Spleen (tissue), 11 donors: ENCODE data around the gene OBSL1. TPM values are rescaled to one million over a fixed set of nuclear protein-coding genes. Genes with fewer than 3 reads are reported as not detected.

Experiments
- DNase-seq: peaks from one replicate; pipeline ENCODE4 v3.0.0-alpha.2; 2020
- H3K27ac ChIP-seq, 8 donors: fragments of 200-600 bp; sonication (generic) in 7 of 8; 1 replicate in 4 of 8; 2 replicates in 4 of 8; pipeline versions ENCODE4 v1.5.0 to v1.8.0; 2016 to 2021; ENCODE audit warnings: inconsistent platforms in 4 of 8, mild to moderate bottlenecking in 4 of 8, moderate library complexity in 1 of 8
- H3K27me3 ChIP-seq, 7 donors: fragments of 200-600 bp; sonication (generic) in 6 of 7; replicated peaks in 1 of 7; 1 replicate in 4 of 7; 2 replicates in 3 of 7; pipeline versions ENCODE4 v1.5.0 to v1.8.0; 2016 to 2021; ENCODE audit warnings: inconsistent platforms in 3 of 7, mild to moderate bottlenecking in 1 of 7
- H3K36me3 ChIP-seq, 6 donors: fragments of 200-600 bp; sonication (generic) in 5 of 6; 1 replicate in 4 of 6; 2 replicates in 2 of 6; pipeline versions ENCODE4 v1.5.0 to v1.8.0; 2016 to 2021; ENCODE audit warnings: inconsistent platforms in 2 of 6
- H3K4me1 ChIP-seq, 6 donors: fragments of 200-600 bp; sonication (generic) in 5 of 6; 1 replicate in 3 of 6; 2 replicates in 3 of 6; pipeline versions ENCODE4 v1.5.0 to v1.8.0; 2016 to 2021; ENCODE audit warnings: inconsistent platforms in 3 of 6
- H3K4me3 ChIP-seq, 8 donors: fragments of 200-600 bp; sonication (generic) in 7 of 8; 1 replicate in 4 of 8; 2 replicates in 4 of 8; pipeline versions ENCODE4 v1.5.0 to v1.8.0; 2016 to 2021; ENCODE audit warnings: inconsistent platforms in 4 of 8, mild to moderate bottlenecking in 4 of 8, moderate library complexity in 2 of 8
- H3K9me3 ChIP-seq, 8 donors: fragments of 200-600 bp; sonication (generic) in 7 of 8; 1 replicate in 4 of 8; 2 replicates in 4 of 8; pipeline versions ENCODE4 v1.5.0 to v1.8.0; 2016 to 2021; ENCODE audit warnings: inconsistent platforms in 4 of 8
- CTCF ChIP-seq, 11 experiments: fragments of 200-600 bp in 7 of 11; fragments of 450-650 bp in 4 of 11; sonication (generic) in 4 of 11; IDR thresholded peaks in 8 of 11; conservative IDR thresholded peaks in 3 of 11; 1 replicate in 7 of 11; 2 replicates in 4 of 11; pipeline versions ENCODE4 v1.4.0 to v1.8.0; 2016 to 2021; ENCODE audit warnings: antibody characterized with exemption in 11 of 11, inconsistent platforms in 4 of 11, mild to moderate bottlenecking in 1 of 11
- POLR2A ChIP-seq, 3 donors: fragments of 450-650 bp; IDR thresholded peaks; one replicate each; pipeline ENCODE4 v1.5.1; 2017; ENCODE audit warnings: antibody characterized with exemption in 3 of 3, mild to moderate bottlenecking in 1 of 3
- POLR2AphosphoS5 ChIP-seq, 3 donors: sonication (generic); formaldehyde crosslinking; IDR thresholded peaks; one replicate each; pipeline ENCODE4 v1.5.1; 2017; ENCODE audit warnings: antibody characterized with exemption in 3 of 3
- WGBS, 5 donors: extraction: QIAGEN DNeasy Blood & Tissue Kit in 3 of 5; methylation state at CpG; one replicate each; pipeline versions ENCODE4 v1.1.5 to v1.1.7; 2013 to 2018; 5-methylcytosine and 5-hydroxymethylcytosine counted together
- intact Hi-C: fragments of 100-400 bp; cut with DNase I; formaldehyde crosslinking; loops from one replicate; pipeline ENCODE4 v1.15.0; 2023; ENCODE audit warnings: low total_unique reads
- polyA plus RNA-seq, 3 donors: library from polyadenylated mRNA; stranded (reverse); fragments of 200-250 nt; gene quantifications; one replicate each; pipeline ENCODE4 v1.2.1, GENCODE V29; 2013
- total RNA-seq, 7 donors: library from RNA; depleted of rRNA in 3 of 7; stranded (reverse); fragments of >200 nt in 3 of 7; fragmentation: NEBNext Ultra II Directional in 4 of 7; extraction: Animal tissue kit (Norgen Biotek cat#: 25700) in 4 of 7; gene quantifications; one replicate each; pipeline versions ENCODE4 v1.1.0 to v1.2.1, GENCODE V29; 2016 to 2021
- donor health status: healthy with polysubstance abuse.
- donor health status: DM: no; HTN: no; CAD: no; lungs with moderate emphysema.
- donor health status: DM: no; HTN: no; CAD: no.
- donor health status: Bipolar disorder and iron deficiency.
- donor health status: healthy.
- donor health status: DM: no; HTN: no; CAD: no.
- donor health status: DM: yes; HTN: yes; CAD: no.

The OBSL1 gene
- total and polyA plus RNA-seq, 10 donors, result 15.9 to 51.6 (median 31.0) TPM

DNA sequence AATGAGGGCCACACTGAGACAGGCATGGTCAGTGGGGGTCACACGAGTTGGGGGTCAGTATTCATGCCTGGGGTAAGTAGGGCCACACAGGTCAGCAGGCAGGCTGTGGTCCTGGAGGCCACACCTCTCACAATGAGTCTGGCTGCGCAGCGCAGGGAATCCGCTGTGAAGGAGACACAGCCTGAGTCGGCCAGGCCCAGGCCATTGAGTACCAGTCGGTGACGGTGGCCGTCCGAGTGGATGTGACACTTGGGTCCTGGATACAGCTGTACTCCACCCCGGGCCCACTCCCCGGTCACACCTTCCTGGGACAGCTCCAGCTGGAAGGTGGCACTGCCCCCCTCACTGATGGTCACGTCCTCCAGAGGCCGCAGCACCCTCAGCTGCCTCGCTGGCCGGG, 17.0 kb downstream of the OBSL1 start:
- H3K36me3 ChIP-seq, result no peaks in the 10 kb centered on the region
- TF ChIP-seq POLR2A (IDR thresholded peaks at IDR 0.05), result no peak
- no peak for TF ChIP-seq CTCF (IDR thresholded peaks at IDR 0.05 in 8 of 11, conservative IDR thresholded peaks at IDR 0.05 in 3 of 11)
- TF ChIP-seq POLR2AphosphoS5 (IDR thresholded peaks at IDR 0.05), result no peak
- H3K4me1 ChIP-seq, result peaks cover 9 to 25% (median 19%) of the 10 kb centered on the region in 6 donors
- no peak overlapping the region for H3K4me3 ChIP-seq
- 93 to 95% (median 94%) methylated on average over 9 to 15 of the region's 15 CpGs for WGBS, 5 donors
- no peak overlapping the region for H3K27ac ChIP-seq
- peak; percentile 79 for DNase-seq
- H3K9me3 ChIP-seq, result no peaks in the 10 kb centered on the region
- intact Hi-C loops, result no loop called here
- peaks cover 0 to 92% (median 35%) of the 10 kb centered on the region in 7 donors for H3K27me3 ChIP-seq

DNA sequence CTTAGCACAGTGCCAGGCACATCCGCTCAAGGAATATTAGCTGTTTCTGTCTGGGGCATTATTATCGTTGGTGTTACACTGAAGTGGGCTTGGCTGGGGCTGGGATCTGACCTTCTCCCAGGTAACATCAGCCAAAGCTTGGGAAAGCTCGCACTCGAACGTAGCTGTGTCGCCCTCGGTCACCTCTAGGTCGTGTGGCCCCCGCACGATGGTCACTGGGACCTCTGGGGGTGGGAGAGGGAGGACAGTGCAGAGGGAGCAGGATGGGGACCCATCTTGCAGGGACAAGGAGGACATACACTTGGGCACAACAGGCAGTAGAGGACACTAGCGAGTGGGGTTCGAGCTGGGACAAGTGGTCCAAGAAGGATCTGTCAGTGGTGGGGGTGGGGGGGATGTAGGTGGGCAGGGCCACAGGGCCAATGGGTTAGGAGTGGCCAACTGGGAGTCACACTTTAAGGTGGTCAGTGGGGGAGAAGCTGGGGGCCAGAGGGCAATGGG, 17.8 kb downstream of the OBSL1 start:
- H3K4me3 ChIP-seq, result peak overlapping the region in 1 of 8 donors; percentile 78
- 82 to 89% (median 89%) methylated on average over 12 of the region's 12 CpGs for WGBS, 5 donors
- H3K27ac ChIP-seq, result no peak overlapping the region
- H3K36me3 ChIP-seq, result no peaks in the 10 kb centered on the region
- peaks cover 0 to 99% (median 35%) of the 10 kb centered on the region in 7 donors for H3K27me3 ChIP-seq
- peaks cover 9 to 25% (median 19%) of the 10 kb centered on the region in 6 donors for H3K4me1 ChIP-seq
- TF ChIP-seq CTCF (IDR thresholded peaks at IDR 0.05 in 8 of 11, conservative IDR thresholded peaks at IDR 0.05 in 3 of 11) (no peak), POLR2A (IDR thresholded peaks at IDR 0.05) (no peak), POLR2AphosphoS5 (IDR thresholded peaks at IDR 0.05) (no peak)
- no peak for DNase-seq
- intact Hi-C loops, result no loop called here
- no peaks in the 10 kb centered on the region for H3K9me3 ChIP-seq

- Histone ChIP-seq H3K27ac (no peak overlapping the region), H3K4me1 (peaks cover 9 to 25% (median 19%) of the 10 kb centered on the region in 6 donors), H3K27me3 (peaks cover 0 to 98% (median 35%) of the 10 kb centered on the region in 7 donors), H3K4me3 (peak overlapping the region in 7 of 8 donors; percentile 48 to 78 (median 56)), H3K36me3 (no peaks in the 10 kb centered on the region), H3K9me3 (no peaks in the 10 kb centered on the region)
- TF ChIP-seq CTCF (IDR thresholded peaks at IDR 0.05 in 8 of 11, conservative IDR thresholded peaks at IDR 0.05 in 3 of 11) (no peak), POLR2AphosphoS5 (IDR thresholded peaks at IDR 0.05) (no peak), POLR2A (IDR thresholded peaks at IDR 0.05) (no peak)
- WGBS, 5 donors, result 34 to 52% (median 37%) methylated on average over 6 to 7 of the region's 7 CpGs
- intact Hi-C loops, result no loop called here
- DNase-seq, result no peak
Measured at GRCh38 chr2:219553168-219553417, 18.2 kb downstream of the OBSL1 start.

DNA sequence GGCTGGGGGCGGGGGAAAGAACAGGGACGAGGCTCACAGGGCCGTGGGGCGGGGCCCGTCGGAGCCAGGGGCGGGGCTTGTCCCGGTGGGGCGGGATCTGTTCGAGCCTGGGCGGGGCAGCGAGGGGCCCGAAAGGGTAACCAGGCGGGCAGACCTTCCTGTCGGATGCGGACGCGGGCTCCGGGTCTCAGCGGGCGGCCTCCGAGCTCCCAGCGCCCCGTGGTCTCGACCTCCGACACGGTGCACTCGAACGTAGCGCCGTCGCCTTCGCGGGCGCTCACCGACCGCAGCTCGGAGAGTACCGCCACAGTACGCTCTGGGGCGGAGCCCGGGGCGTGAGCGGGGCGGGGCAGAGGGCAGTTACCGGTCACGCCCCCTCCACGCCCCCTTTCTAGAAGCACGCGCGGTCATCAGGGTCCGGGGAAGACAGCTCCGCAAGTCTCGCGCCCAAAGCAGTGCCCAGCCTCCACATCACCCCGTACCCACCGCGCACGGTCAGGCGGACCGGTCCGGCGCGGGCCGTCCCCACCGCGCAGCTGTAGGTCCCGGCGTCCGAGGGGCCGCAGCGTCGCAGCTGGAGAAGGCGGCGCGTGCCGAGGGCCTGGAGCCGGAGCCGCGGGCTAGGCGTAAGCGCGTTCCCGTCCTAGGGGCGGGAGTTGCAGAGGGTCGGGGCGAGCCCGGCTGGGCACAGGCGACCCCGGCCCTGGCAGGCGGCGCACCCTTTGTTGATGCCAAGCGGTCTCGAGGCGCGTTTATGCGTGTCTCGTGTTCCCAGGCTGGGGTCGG, 18.8 kb downstream of the OBSL1 start:
- WGBS, 5 donors, result 2 to 5% (median 4%) methylated on average over 24 to 99 of the region's 99 CpGs
- TF ChIP-seq POLR2AphosphoS5 (IDR thresholded peaks at IDR 0.05) (peak in 2 of 3 donors; percentile 56 to 71), POLR2A (IDR thresholded peaks at IDR 0.05) (no peak), CTCF (IDR thresholded peaks at IDR 0.05 in 8 of 11, conservative IDR thresholded peaks at IDR 0.05 in 3 of 11) (peak in 1 of 11 experiments; percentile 13)
- DNase-seq, result peak; percentile 92
- Histone ChIP-seq H3K9me3 (no peaks in the 10 kb centered on the region), H3K4me3 (peak overlapping the region; percentile 48 to 78 (median 58)), H3K4me1 (peaks cover 9 to 25% (median 19%) of the 10 kb centered on the region in 6 donors), H3K36me3 (no peaks in the 10 kb centered on the region), H3K27me3 (peaks cover 0 to 98% (median 35%) of the 10 kb centered on the region in 7 donors), H3K27ac (peak overlapping the region in 3 of 8 donors; percentile 41 to 63 (median 51))
- intact Hi-C loops, result no loop called here
